ENCODE data around the gene METTL1. TPM values are rescaled to one million over a fixed set of nuclear protein-coding genes. Genes with fewer than 3 reads are reported as not detected.
A peak's percentile ranks its signal among the peaks of the same experiment; 100 is the strongest.
"Not testable (repeated sequence)": the region's sequence is repeated elsewhere in the genome, so short reads cannot be mapped to it uniquely, and the experiment has no call there.

METTL1 gene
- 22.8 TPM for polyA plus RNA-seq
- long read RNA-seq, donor 1, partial matches to known transcripts: 0 of 12 reads
- long read RNA-seq, donor 1, other reads (novel, unspliced or antisense): 8 of 12 reads
- long read RNA-seq, donor 2, transcript METTL1-202 (6 exons, 2,066 nt): major isoform, 6 of 6 reads
- long read RNA-seq, donor 2, partial matches to known transcripts: 0 of 6 reads
- long read RNA-seq, donor 2, other reads (novel, unspliced or antisense): 0 of 6 reads
- long read RNA-seq, donor 3: 0 reads
- long read RNA-seq, donor 4, partial matches to known transcripts: 0 of 2 reads
- long read RNA-seq, donor 4, other reads (novel, unspliced or antisense): 0 of 2 reads
- long read RNA-seq, donor 5, partial matches to known transcripts: 10 of 15 reads
- long read RNA-seq, donor 5, other reads (novel, unspliced or antisense): 0 of 15 reads
- long read RNA-seq, donor 6, transcript METTL1-202 (6 exons, 2,066 nt): major isoform, 5 of 6 reads
- long read RNA-seq, donor 6, partial matches to known transcripts: 0 of 6 reads
- long read RNA-seq, donor 6, other reads (novel, unspliced or antisense): 0 of 6 reads
- long read RNA-seq, donor 7, partial matches to known transcripts: 0 of 6 reads
- long read RNA-seq, donor 7, other reads (novel, unspliced or antisense): 0 of 6 reads
- long read RNA-seq, donor 8, transcript METTL1-202 (6 exons, 2,066 nt): major isoform, 10 of 44 reads
- long read RNA-seq, donor 8, partial matches to known transcripts: 7 of 44 reads
- long read RNA-seq, donor 8, other reads (novel, unspliced or antisense): 25 of 44 reads
- long read RNA-seq, donor 9, partial matches to known transcripts: 0 of 4 reads
- long read RNA-seq, donor 9, other reads (novel, unspliced or antisense): 0 of 4 reads
- long read RNA-seq, donor 10, partial matches to known transcripts: 0 of 5 reads
- long read RNA-seq, donor 10, other reads (novel, unspliced or antisense): 0 of 5 reads
- long read RNA-seq, donor 11, partial matches to known transcripts: 0 of 5 reads
- long read RNA-seq, donor 11, other reads (novel, unspliced or antisense): 0 of 5 reads

DNA sequence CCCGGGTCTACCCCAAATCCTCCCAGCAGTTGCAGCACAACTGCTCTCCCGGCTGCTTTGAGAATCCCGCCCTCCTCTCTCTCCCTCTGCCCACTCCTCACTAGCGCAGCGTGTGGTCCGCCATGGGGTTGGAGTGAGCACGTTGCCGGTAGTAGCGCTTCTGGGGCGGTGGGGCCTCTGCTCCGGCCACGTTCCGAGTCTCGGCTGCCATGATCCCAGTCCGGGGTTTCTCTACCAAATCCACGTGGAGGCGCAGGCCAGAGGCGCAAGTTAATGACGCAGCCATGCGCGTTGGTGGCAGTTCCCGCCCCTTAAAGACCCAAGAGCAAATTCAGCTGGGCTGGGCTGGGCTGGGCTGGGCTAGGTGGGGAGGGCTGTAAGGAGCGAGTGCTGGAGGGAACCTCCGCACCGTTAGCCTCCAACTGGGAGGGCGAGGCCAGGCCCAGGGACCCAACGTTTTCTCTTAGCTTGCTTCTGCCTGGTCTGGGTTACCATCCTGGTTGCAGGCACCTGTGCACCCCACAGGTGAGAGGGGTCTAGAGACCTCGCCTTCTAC is at the start of gene METTL1:
Gene METTL1, minus strand, starts transcription at position 233 of the 556 bp plus-strand sequence. Its CDS starts 22 bp downstream, at position 211.
- Histone ChIP-seq H3K4me1 (ENCODE audit: control insufficient read depth, insufficient read depth, low read length) (peaks cover 15% of the 10 kb centered on the region), H3K4me3 (ENCODE audit: low read length) (peak within 1 kb of the TSS; percentile 69), H3K36me3 (ENCODE audit: control insufficient read depth, insufficient read depth, low read length) (peaks cover 16% of the 10 kb centered on the region), H3K27ac (ENCODE audit: low read length) (peak within 1 kb of the TSS; percentile 83), H3K27me3 (ENCODE audit: control insufficient read depth, insufficient read depth, low read length) (peaks cover 8% of the 10 kb centered on the region), H3K9me3 (ENCODE audit: control insufficient read depth, low read depth, low read length) (no peaks in the 10 kb centered on the region)
- WGBS (ENCODE audit: insufficient coverage, low lambda C conversion rate): 0% methylated on average over 1 of the region's 28 CpGs
- DNase-seq: peak; percentile 96 to 98

DNA sequence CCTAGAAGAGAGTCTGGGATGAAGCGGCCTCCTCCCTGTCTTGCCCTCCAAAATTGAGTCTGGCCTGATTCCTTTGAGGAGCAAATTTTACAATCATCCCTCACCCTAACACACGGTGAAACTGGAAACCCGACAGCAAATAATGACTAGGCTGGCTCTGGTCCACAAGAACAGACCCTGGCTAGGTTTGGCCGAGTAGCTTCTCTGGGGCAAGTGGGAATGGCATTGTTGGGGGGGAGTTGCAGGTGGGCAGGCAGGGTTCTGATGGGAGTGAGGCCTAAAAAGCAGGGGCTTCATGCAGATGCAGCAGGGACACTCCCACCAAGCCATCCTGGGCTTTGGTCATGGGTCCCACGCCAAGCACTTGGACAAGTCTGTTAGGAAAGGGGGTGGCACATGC is 49.1 kb upstream of the METTL1 start:
- no CpG with 5 or more reads among the region's 5 CpGs for WGBS (ENCODE audit: insufficient coverage, low lambda C conversion rate)
- H3K4me1 ChIP-seq (ENCODE audit: control insufficient read depth, insufficient read depth, low read length); H3K27ac ChIP-seq (ENCODE audit: low read length); H3K27me3 ChIP-seq (ENCODE audit: control insufficient read depth, insufficient read depth, low read length); H3K4me3 ChIP-seq (ENCODE audit: low read length); DNase-seq; H3K9me3 ChIP-seq (ENCODE audit: control insufficient read depth, low read depth, low read length): not testable (repeated sequence)
- peaks cover 60% of the 10 kb centered on the region for H3K36me3 ChIP-seq (ENCODE audit: control insufficient read depth, insufficient read depth, low read length)

DNA sequence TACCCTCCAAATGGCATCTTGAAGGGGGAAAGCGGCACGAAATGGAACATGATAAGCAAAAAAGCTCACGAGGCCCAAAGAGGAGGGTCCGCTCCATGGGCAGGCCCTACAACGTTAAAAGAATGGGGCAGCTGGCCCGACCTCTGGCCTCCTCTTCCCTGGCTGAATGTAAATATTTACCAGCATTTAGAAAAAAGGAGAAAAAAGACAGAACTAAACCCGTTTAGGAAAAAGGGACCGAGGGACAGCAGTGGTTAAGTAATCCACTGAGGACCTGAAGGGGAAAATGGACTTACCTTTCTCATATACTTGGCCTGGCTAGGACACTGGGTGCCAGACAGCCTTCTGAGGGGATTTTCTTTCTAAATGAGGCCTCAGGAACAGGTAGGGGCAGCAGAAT is 48.2 kb upstream of the METTL1 start:
- not testable (repeated sequence) for H3K27ac ChIP-seq (ENCODE audit: low read length); H3K4me3 ChIP-seq (ENCODE audit: low read length); H3K4me1 ChIP-seq (ENCODE audit: control insufficient read depth, insufficient read depth, low read length); H3K9me3 ChIP-seq (ENCODE audit: control insufficient read depth, low read depth, low read length); DNase-seq; H3K27me3 ChIP-seq (ENCODE audit: control insufficient read depth, insufficient read depth, low read length)
- no CpG with 5 or more reads among the region's 8 CpGs for WGBS (ENCODE audit: insufficient coverage, low lambda C conversion rate)
- H3K36me3 ChIP-seq (ENCODE audit: control insufficient read depth, insufficient read depth, low read length): peaks cover 51% of the 10 kb centered on the region

DNA sequence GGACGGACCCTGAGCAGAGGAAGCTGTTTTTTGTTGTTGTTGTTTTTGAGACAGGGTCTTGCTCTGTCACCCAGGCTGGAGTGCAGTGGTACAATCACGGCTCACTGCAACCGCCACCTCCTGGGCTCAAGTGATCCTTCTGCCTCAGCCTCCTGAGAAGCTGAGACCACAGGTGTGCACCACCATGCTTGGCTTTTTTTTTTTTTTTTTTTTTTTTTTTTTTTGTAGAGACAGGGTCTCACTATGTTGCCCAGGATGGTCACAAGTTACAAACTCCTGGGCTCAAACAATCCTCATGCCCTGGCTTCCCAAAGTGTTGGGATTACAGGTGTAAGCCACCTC is 46.1 kb upstream of the METTL1 start:
- H3K9me3 ChIP-seq (ENCODE audit: control insufficient read depth, low read depth, low read length); H3K27me3 ChIP-seq (ENCODE audit: control insufficient read depth, insufficient read depth, low read length); H3K4me3 ChIP-seq (ENCODE audit: low read length); H3K27ac ChIP-seq (ENCODE audit: low read length); DNase-seq; H3K4me1 ChIP-seq (ENCODE audit: control insufficient read depth, insufficient read depth, low read length): not testable (repeated sequence)
- no CpG with 5 or more reads among the region's 3 CpGs for WGBS (ENCODE audit: insufficient coverage, low lambda C conversion rate)
- H3K36me3 ChIP-seq (ENCODE audit: control insufficient read depth, insufficient read depth, low read length): peaks cover 30% of the 10 kb centered on the region

DNA sequence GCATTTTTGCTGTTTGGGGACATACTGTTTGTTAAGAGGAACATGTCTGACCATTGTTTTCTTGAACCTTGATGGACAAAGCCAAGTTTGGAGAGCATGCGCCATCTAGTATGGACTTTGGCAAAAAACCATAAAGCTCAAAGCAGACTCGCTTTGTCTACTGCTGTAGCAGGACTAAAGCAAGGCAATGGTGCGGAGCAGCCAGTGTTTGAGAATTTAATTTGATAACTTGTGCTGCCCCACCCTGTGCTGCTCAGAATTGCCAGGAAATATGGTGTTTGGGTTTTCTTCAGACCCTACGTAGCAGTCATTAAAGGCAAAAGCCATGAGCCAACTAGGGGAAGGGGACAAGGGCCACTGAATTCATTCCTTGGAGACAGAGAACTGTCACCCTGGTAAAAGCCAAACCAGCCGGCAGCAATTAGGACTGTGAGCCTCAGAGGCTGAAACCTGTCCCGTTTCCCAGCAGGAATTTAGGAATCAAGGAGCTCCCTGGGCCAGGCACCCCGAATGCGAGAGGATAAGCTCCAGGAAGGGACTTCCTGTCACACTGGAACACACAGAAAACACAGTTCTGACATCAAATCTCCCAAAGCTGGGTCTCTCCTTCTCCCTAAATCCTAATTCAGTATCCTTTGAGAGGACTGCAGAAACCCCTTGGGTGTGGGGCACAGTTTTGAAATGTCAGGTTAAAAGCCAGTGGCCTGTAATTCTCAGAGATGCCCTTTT is 45.5 kb upstream of the METTL1 start:
- Histone ChIP-seq H3K36me3 (ENCODE audit: control insufficient read depth, insufficient read depth, low read length) (peaks cover 28% of the 10 kb centered on the region), H3K27me3 (ENCODE audit: control insufficient read depth, insufficient read depth, low read length) (no peaks in the 10 kb centered on the region), H3K4me3 (ENCODE audit: low read length) (no peak overlapping the region), H3K4me1 (ENCODE audit: control insufficient read depth, insufficient read depth, low read length) (peaks cover 7% of the 10 kb centered on the region), H3K27ac (ENCODE audit: low read length) (no peak overlapping the region), H3K9me3 (ENCODE audit: control insufficient read depth, low read depth, low read length) (peaks cover 2% of the 10 kb centered on the region)
- no CpG with 5 or more reads among the region's 8 CpGs for WGBS (ENCODE audit: insufficient coverage, low lambda C conversion rate)
- DNase-seq: no peak

DNA sequence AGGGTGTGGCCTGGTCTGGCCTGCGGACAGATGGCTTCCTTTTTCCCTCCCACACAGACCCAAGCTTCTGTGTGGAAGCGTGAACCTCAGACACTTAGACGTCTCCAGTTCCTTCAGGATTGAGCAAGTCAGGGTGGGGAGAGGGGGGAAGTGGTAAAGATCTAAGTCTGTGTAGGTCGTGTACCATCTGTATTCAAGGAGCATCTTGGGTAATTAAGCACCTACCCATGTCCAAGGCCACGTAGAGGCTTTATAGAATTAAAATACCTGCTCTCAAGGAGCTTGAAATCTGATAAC is 44.9 kb upstream of the METTL1 start:
- H3K27ac ChIP-seq (ENCODE audit: low read length): no peak overlapping the region

DNA sequence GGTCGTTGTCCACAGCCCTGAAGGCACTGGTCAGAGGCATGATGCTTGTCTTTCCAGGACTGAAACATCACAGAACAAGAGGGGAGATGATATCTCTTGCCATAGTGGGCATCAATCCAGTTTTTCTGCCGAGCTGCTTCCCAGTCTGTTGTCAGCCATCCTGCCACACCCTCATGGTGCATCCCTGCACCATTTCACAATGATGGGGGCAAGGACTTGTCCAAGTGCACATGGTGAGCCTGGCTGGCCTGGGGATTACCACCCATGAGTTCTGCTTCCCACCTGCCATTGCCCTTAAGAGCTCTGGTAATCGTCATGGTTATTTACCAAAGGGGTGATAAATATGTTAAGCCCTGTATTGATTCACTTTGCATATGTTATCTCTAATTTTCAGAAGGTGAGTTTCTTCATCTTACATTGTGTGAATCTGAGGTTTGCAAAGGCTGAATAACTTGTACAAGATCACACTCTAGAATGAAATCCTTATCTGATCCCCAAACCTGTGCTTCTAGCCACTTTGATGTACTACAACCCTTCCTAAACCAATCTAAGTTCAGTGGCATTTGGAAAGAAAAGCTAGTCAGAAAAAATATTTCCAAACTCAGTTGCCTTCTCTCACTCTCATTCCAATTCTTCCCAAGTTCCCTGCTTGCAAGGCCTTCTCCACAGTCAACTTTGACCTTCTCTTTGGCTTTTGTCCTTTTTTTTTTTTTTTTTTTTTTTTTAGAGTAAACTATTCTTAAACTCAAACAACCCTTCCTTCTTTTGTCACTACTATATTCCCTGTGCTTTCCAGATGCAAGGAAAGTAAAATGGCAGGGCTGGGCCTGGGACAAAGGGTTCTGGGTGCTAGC is 44.3 kb upstream of the METTL1 start:
- DNase-seq: no peak
- no peak overlapping the region for H3K4me3 ChIP-seq (ENCODE audit: low read length)
- no peak overlapping the region for H3K27ac ChIP-seq (ENCODE audit: low read length)
- peaks cover 2% of the 10 kb centered on the region for H3K9me3 ChIP-seq (ENCODE audit: control insufficient read depth, low read depth, low read length)
- H3K4me1 ChIP-seq (ENCODE audit: control insufficient read depth, insufficient read depth, low read length): peaks cover 7% of the 10 kb centered on the region
- no peaks in the 10 kb centered on the region for H3K27me3 ChIP-seq (ENCODE audit: control insufficient read depth, insufficient read depth, low read length)
- peaks cover 23% of the 10 kb centered on the region for H3K36me3 ChIP-seq (ENCODE audit: control insufficient read depth, insufficient read depth, low read length)
- WGBS (ENCODE audit: insufficient coverage, low lambda C conversion rate): no CpG with 5 or more reads among the region's 3 CpGs

More for the DNA sequence above, 44.9 kb upstream of the METTL1 start:
- Histone ChIP-seq H3K36me3 (ENCODE audit: control insufficient read depth, insufficient read depth, low read length) (peaks cover 23% of the 10 kb centered on the region), H3K4me3 (ENCODE audit: low read length) (no peak overlapping the region), H3K4me1 (ENCODE audit: control insufficient read depth, insufficient read depth, low read length) (peaks cover 7% of the 10 kb centered on the region), H3K27me3 (ENCODE audit: control insufficient read depth, insufficient read depth, low read length) (no peaks in the 10 kb centered on the region), H3K9me3 (ENCODE audit: control insufficient read depth, low read depth, low read length) (peaks cover 2% of the 10 kb centered on the region)
- no peak for DNase-seq
- no CpG with 5 or more reads among the region's 5 CpGs for WGBS (ENCODE audit: insufficient coverage, low lambda C conversion rate)

DNA sequence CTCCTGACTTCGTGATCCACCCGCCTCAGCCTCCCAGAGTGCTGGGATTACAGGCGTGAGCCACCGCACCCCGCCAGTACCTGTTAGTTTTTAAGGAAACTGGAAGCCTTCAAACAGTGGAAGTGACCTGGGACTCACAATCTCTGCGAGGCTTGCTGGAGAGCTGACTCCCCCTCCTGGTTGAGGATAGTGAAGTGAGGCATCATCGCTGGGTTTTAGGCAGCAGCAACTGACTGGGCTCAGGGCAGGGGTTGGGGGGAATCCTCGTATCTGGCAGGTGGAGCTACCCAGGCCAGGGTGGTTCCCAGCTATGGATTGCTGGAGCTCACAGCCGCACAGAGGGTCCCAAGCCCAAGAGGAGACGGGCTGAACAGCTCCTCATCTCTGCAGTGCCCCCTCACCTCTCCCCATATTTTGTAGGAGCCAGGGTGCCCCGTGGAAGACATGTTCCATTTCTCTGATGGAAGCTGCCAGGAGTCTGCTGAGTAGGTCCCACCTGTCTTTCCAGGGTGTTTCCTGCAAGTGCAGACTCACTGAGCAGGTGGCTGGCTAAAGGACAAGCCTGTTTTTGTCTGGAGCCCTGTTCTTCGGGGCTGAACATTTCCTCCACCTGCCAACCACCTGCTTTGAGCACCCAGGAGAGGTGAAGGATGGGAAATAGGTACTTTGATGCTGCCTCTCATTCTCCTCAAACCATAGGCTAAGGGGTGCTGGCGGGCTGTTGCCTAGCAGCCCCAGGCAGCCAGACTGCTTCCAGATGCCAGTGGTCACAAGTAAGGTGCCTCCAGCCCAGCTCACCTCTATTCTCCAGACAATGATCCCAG is 43.5 kb upstream of the METTL1 start:
- no peak overlapping the region for H3K27ac ChIP-seq (ENCODE audit: low read length)
- peaks cover 2% of the 10 kb centered on the region for H3K9me3 ChIP-seq (ENCODE audit: control insufficient read depth, low read depth, low read length)
- no CpG with 5 or more reads among the region's 13 CpGs for WGBS (ENCODE audit: insufficient coverage, low lambda C conversion rate)
- no peaks in the 10 kb centered on the region for H3K27me3 ChIP-seq (ENCODE audit: control insufficient read depth, insufficient read depth, low read length)
- no peak for DNase-seq
- peaks cover 7% of the 10 kb centered on the region for H3K4me1 ChIP-seq (ENCODE audit: control insufficient read depth, insufficient read depth, low read length)
- peaks cover 28% of the 10 kb centered on the region for H3K36me3 ChIP-seq (ENCODE audit: control insufficient read depth, insufficient read depth, low read length)
- no peak overlapping the region for H3K4me3 ChIP-seq (ENCODE audit: low read length)
